ENCODE measurements around the gene SNX15. TPM values are rescaled to one million over a fixed set of nuclear protein-coding genes. Genes with fewer than 3 reads are reported as not detected.

The SNX15 gene
- total RNA-seq, 1 donor from 2014 or later = 26.9 TPM

DNA sequence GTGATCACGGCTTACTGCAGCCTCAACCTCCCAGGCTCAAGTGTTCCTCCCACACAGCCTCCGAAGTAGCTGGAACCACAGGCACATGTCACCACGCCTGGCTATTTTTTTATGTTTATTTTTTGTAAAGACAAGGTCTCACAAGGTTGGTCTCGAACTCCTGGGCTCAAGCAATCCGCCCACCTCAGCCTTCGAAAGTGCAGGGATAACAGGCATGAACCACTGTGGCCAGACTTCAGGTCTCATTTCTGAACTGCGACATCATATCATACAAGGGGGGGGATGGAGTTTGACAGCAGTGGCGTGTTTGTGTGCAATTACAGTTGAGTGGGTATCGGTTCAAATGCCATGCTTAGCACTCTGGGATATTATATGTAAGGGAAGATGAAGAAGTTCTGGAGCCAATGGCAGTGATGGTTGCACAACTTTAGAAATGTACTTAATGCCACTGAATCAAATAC lies 24.2 kb downstream of the SNX15 start:
- H3K36me3 Mint-ChIP-seq (ENCODE audit: unreplicated experiment) = no peaks in the 10 kb centered on the region
- H3K4me1 Mint-ChIP-seq (ENCODE audit: unreplicated experiment) = no peaks in the 10 kb centered on the region
- TF ChIP-seq, protein P1, sequence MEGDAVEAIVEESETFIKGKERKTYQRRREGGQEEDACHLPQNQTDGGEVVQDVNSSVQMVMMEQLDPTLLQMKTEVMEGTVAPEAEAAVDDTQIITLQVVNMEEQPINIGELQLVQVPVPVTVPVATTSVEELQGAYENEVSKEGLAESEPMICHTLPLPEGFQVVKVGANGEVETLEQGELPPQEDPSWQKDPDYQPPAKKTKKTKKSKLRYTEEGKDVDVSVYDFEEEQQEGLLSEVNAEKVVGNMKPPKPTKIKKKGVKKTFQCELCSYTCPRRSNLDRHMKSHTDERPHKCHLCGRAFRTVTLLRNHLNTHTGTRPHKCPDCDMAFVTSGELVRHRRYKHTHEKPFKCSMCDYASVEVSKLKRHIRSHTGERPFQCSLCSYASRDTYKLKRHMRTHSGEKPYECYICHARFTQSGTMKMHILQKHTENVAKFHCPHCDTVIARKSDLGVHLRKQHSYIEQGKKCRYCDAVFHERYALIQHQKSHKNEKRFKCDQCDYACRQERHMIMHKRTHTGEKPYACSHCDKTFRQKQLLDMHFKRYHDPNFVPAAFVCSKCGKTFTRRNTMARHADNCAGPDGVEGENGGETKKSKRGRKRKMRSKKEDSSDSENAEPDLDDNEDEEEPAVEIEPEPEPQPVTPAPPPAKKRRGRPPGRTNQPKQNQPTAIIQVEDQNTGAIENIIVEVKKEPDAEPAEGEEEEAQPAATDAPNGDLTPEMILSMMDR (IDR thresholded peaks at IDR 0.05) = no peak
- H3K27ac Mint-ChIP-seq (ENCODE audit: unreplicated experiment) = no peak overlapping the region
- H3K27me3 Mint-ChIP-seq (ENCODE audit: unreplicated experiment) = no peaks in the 10 kb centered on the region
- H3K4me3 Mint-ChIP-seq (ENCODE audit: unreplicated experiment) = no peak overlapping the region
- no peaks in the 10 kb centered on the region for H3K9me3 Mint-ChIP-seq (ENCODE audit: unreplicated experiment)
- no peak for DNase-seq (ENCODE audit: extremely low spot score, unreplicated experiment)

DNA sequence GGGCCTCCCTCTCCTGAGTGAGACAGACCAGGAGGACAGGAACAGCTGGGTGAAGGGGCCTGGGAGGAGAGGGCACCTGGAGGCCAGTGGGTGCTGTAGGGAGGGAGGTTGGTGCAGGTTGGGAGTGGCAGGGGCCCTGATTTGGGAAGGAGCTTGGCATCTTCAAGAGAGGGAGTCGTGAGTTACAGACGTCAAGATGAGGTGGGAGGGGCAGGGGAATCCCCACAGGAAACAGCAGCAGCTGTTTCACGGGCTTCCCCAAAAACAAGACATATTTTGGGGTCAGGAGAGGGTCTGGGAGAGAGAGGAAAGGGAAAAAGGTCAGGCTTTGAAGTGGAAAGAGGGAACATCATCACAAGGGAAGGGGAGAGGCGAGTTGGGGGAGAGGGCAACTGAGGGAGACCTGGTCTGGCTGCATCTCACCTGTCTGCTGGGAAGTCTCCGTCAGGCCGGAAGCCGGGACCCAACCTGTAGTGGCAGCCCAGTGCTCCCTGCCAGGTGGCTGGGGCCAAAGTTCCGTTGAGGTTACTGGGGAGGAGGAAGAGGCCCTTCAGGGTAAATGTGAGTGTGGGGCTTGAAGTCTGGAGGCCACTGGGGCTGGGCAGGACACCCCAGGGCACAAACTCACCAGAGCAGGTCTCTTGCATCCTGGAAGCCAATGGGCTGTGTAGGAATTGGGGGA lies 26.7 kb downstream of the SNX15 start:
- Mint-ChIP-seq H3K4me1 (ENCODE audit: unreplicated experiment) (no peaks in the 10 kb centered on the region), H3K27me3 (ENCODE audit: unreplicated experiment) (no peaks in the 10 kb centered on the region), H3K9me3 (ENCODE audit: unreplicated experiment) (no peaks in the 10 kb centered on the region), H3K4me3 (ENCODE audit: unreplicated experiment) (no peak overlapping the region), H3K27ac (ENCODE audit: unreplicated experiment) (no peak overlapping the region), H3K36me3 (ENCODE audit: unreplicated experiment) (no peaks in the 10 kb centered on the region)
- TF ChIP-seq, protein P1 (IDR thresholded peaks at IDR 0.05) = no peak
- DNase-seq (ENCODE audit: extremely low spot score, unreplicated experiment) = no peak

DNA sequence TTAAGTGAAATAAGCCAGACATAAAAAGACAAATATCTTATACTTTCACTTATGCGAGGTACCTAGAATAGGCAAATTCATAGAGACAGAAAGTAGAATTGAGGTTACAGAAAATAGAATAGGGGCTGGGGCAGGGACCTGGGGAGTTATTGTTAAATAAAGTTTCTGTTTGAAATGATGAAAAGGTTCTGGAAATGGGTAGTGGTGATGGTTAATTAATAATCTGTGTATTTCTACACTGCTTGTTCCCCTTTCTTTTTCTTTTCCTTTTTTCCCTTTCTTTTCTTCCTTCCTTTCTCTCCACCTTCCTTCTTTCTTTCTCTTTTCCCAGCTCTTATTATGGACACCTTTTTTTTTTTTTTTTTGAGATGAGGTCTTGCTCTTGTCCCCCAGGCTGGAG lies 28.3 kb downstream of the SNX15 start:
- no peaks in the 10 kb centered on the region for H3K36me3 Mint-ChIP-seq (ENCODE audit: unreplicated experiment)
- TF ChIP-seq, protein P1 (IDR thresholded peaks at IDR 0.05) = no peak
- DNase-seq (ENCODE audit: extremely low spot score, unreplicated experiment) = no peak
- no peak overlapping the region for H3K27ac Mint-ChIP-seq (ENCODE audit: unreplicated experiment)
- no peaks in the 10 kb centered on the region for H3K27me3 Mint-ChIP-seq (ENCODE audit: unreplicated experiment)
- H3K4me1 Mint-ChIP-seq (ENCODE audit: unreplicated experiment) = no peaks in the 10 kb centered on the region
- H3K9me3 Mint-ChIP-seq (ENCODE audit: unreplicated experiment) = no peaks in the 10 kb centered on the region
- H3K4me3 Mint-ChIP-seq (ENCODE audit: unreplicated experiment) = no peak overlapping the region

DNA sequence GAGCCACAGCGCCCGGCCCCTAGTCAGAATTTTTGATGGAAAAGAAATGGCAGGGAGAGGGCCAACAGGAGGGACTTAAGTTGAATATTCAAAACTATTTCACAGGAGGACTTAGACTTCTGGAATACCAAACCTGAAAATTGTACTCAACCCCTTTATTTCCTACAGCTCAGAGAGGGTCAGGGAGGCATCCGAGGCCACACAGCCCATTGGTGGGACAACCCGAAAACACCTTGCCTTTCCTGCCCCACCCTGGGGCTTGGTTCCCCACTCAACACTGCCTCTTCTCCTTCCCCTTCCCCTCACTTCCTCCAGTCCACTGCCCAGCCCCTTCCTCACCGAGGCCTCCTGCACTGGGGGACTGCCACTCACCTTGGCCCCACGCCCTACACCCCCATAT lies 29.8 kb downstream of the SNX15 start:
- Mint-ChIP-seq H3K4me3 (ENCODE audit: unreplicated experiment) (no peak overlapping the region), H3K9me3 (ENCODE audit: unreplicated experiment) (no peaks in the 10 kb centered on the region), H3K4me1 (ENCODE audit: unreplicated experiment) (no peaks in the 10 kb centered on the region), H3K27ac (ENCODE audit: unreplicated experiment) (no peak overlapping the region), H3K27me3 (ENCODE audit: unreplicated experiment) (no peaks in the 10 kb centered on the region), H3K36me3 (ENCODE audit: unreplicated experiment) (no peaks in the 10 kb centered on the region)
- TF ChIP-seq, protein P1 (IDR thresholded peaks at IDR 0.05) = no peak
- no peak for DNase-seq (ENCODE audit: extremely low spot score, unreplicated experiment)

DNA sequence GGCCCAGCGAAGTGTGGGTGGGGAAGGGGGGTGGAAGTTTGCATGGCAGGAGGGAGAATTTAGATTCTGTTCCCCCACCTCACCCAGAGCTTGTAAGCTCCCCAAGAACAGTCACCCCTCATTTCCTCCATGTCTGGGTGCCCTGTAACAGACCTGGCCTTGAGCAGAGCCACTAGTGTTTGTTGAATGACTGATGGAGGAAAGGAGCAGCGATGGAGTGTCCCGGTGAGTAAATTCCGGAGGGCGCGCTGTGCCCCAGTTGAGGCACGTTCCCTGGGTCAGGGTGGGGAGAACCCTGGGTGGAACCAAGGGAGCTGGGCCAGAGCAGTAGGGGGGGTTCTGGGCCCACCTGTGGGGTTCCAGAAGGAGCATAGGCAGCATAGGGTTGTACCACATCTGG lies 30.3 kb downstream of the SNX15 start:
- TF ChIP-seq, protein P1 (IDR thresholded peaks at IDR 0.05) = no peak
- Mint-ChIP-seq H3K27ac (ENCODE audit: unreplicated experiment) (no peak overlapping the region), H3K27me3 (ENCODE audit: unreplicated experiment) (no peaks in the 10 kb centered on the region), H3K36me3 (ENCODE audit: unreplicated experiment) (no peaks in the 10 kb centered on the region), H3K4me1 (ENCODE audit: unreplicated experiment) (no peaks in the 10 kb centered on the region), H3K4me3 (ENCODE audit: unreplicated experiment) (no peak overlapping the region), H3K9me3 (ENCODE audit: unreplicated experiment) (no peaks in the 10 kb centered on the region)
- no peak for DNase-seq (ENCODE audit: extremely low spot score, unreplicated experiment)
